HCT116 (cell line): Measurements from ENCODE around the gene SELENON.

Source experiments
- POLR2AphosphoS5 ChIP-seq: IDR thresholded peaks from 2 replicates; pipeline ENCODE4 v1.6.1; 2011; ENCODE audit warnings: mild to moderate bottlenecking, low read depth, low read length, moderate library complexity
- TF ChIP-seq, protein P1 (sequence below), 3 experiments: fragments of 200-600 bp in 1 of 3; sonication (generic) in 1 of 3; IDR thresholded peaks in 2 of 3; conservative IDR thresholded peaks in 1 of 3; 2 replicates each; pipeline ENCODE4 v1.5.1; 2012 to 2017; ENCODE audit warnings: low read depth in 2 of 3, low read length in 2 of 3, antibody characterized with exemption in 1 of 3, borderline replicate concordance in 1 of 3, control low read depth in 1 of 3, mild to moderate bottlenecking in 1 of 3, mixed read lengths in 1 of 3, mixed run types in 1 of 3, moderate library complexity in 1 of 3; ENCODE audit not compliant: insufficient read depth in 1 of 3

DNA sequence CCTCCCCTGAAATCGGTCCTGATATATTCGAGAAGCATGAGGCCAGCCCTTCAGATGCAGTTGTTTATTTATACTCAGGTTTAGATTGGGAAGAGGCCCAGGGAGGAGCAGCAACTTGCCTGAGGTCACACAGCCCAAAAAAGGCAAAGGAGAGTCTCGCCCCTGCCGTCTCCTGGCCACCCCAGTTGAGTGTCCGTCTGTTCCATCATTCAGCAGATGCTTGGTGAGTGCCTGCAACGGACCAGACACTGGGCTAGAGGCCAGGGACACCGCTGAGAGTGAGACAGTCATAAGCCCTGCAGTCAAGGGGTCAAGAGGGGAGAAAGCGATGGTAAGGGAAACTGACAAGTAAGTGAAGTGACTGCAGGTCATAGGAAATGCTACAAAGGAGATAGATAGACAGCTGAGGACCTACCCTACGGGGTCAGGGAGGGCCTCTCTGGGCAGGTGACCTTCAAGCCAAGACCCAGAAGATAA lies 15.4 kb upstream of the SELENON start:
- TF ChIP-seq, protein P1, sequence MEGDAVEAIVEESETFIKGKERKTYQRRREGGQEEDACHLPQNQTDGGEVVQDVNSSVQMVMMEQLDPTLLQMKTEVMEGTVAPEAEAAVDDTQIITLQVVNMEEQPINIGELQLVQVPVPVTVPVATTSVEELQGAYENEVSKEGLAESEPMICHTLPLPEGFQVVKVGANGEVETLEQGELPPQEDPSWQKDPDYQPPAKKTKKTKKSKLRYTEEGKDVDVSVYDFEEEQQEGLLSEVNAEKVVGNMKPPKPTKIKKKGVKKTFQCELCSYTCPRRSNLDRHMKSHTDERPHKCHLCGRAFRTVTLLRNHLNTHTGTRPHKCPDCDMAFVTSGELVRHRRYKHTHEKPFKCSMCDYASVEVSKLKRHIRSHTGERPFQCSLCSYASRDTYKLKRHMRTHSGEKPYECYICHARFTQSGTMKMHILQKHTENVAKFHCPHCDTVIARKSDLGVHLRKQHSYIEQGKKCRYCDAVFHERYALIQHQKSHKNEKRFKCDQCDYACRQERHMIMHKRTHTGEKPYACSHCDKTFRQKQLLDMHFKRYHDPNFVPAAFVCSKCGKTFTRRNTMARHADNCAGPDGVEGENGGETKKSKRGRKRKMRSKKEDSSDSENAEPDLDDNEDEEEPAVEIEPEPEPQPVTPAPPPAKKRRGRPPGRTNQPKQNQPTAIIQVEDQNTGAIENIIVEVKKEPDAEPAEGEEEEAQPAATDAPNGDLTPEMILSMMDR (IDR thresholded peaks at IDR 0.05 in 2 of 3, conservative IDR thresholded peaks at IDR 0.05 in 1 of 3; ENCODE audit: borderline replicate concordance in 1 of 3, insufficient read depth in 1 of 3, low read depth in 2 of 3, low read length in 2 of 3) = no peak
- no peak for TF ChIP-seq POLR2AphosphoS5
